Activated CD4-positive, alpha-beta T cell treated with anti-CD3 and anti-CD28 coated beads, Interleukin-2, amount 10 ng/mL, durations not matched to agents 7 days and 5 days (primary cell): ENCODE results near the gene UBN2. TPM values are rescaled to one million over a fixed set of nuclear protein-coding genes. Genes with fewer than 3 reads are reported as not detected.
A peak's percentile ranks its signal among the peaks of the same experiment; 100 is the strongest.

Source experiments
- CTCF ChIA-PET: fragments of 350-600 bp; sonication (Branson Sonifier 250); formaldehyde crosslinking; loops from one replicate; lab custom pipeline; 2021; ENCODE audit warnings: antibody characterized with exemption; lab: Charles Lee
- POLR2A ChIA-PET: fragments of 350-600 bp; sonication (Branson Sonifier 250); formaldehyde crosslinking; loops from one replicate; lab custom pipeline; 2021; ENCODE audit warnings: antibody characterized with exemption; lab: Charles Lee
- DNase-seq: peaks from one replicate; pipeline ENCODE4 v3.0.0-alpha.2; 2020
- H3K27ac Mint-ChIP-seq: one replicate; pipeline ENCODE4 v1.8.0; 2021; ENCODE audit warnings: mild to moderate bottlenecking, moderate library complexity, mixed read lengths
- H3K27me3 Mint-ChIP-seq: one replicate; pipeline ENCODE4 v1.8.0; 2021; ENCODE audit warnings: mixed read lengths
- H3K36me3 Mint-ChIP-seq: one replicate; pipeline ENCODE4 v1.8.0; 2021; ENCODE audit warnings: low read depth, mixed read lengths
- H3K4me1 Mint-ChIP-seq: one replicate; pipeline ENCODE4 v1.8.0; 2021; ENCODE audit warnings: mixed read lengths
- H3K4me3 Mint-ChIP-seq: one replicate; pipeline ENCODE4 v1.8.0; 2021; ENCODE audit warnings: mild to moderate bottlenecking, moderate library complexity, mixed read lengths
- H3K9me3 Mint-ChIP-seq: one replicate; pipeline ENCODE4 v1.8.0; 2021; ENCODE audit warnings: mixed read lengths
- total RNA-seq, 2 experiments: library from RNA; stranded (reverse); gene quantifications; one replicate each; pipeline ENCODE4 v1.2.3, GENCODE V29; 2021

The UBN2 gene
- total RNA-seq, 2 experiments from 2014 or later = 9.5 to 11.8 TPM

DNA sequence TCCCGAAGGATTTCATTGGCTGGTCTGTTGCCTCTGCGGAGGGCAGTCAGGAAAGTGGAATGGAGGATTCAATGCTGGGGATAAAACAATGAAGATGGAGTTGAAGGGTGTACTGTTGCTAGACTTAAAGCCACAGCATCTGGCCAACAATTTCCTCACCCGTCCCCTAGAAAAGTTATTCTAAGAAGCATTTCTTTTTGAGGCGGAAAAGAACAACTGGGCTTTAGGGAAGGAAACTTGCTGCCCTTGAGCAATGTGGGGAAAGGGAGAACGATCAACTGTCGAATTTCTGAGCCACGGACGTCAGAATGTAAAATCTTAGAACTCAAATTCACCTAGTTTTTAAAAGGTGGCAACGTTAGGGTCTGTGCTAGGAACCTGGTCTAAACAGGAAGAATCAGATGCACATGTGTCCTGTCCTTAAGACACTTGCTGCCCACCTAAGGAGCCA, 110.8 kb downstream of the UBN2 start:
- Mint-ChIP-seq H3K4me1 (peaks cover 32% of the 10 kb centered on the region), H3K36me3 (peaks cover 24% of the 10 kb centered on the region)
- POLR2A ChIA-PET = no interaction called here

DNA sequence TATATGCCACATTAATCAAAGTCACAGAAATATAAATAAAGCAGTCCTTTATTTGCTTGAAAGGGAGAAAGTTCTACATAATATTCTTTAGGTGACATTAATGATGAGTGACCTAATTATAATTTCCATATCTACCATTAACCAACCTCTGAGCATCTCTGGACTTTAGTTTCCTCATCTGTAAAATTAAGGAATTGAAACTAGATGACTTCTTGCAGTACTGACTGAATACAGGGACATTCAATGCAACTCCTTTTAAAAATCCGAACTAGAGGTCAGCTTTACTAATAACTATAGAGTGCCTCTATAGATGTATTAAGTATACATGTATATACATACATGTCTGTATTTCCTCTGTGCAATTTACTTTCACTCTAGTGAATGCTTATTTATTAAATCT, 114.0 kb downstream of the UBN2 start:
- H3K4me3 Mint-ChIP-seq = no peak overlapping the region
- ChIA-PET POLR2A (no interaction called here), CTCF (no interaction called here)
- no peak for DNase-seq
- H3K27me3 Mint-ChIP-seq = peaks cover 3% of the 10 kb centered on the region
- no peaks in the 10 kb centered on the region for H3K9me3 Mint-ChIP-seq
- no peak overlapping the region for H3K27ac Mint-ChIP-seq
- H3K36me3 Mint-ChIP-seq = peaks cover 24% of the 10 kb centered on the region
- H3K4me1 Mint-ChIP-seq = peaks cover 27% of the 10 kb centered on the region

More for the DNA sequence above, 110.8 kb downstream of the UBN2 start:
- Mint-ChIP-seq H3K9me3 (peaks cover 4% of the 10 kb centered on the region), H3K27me3 (peaks cover 3% of the 10 kb centered on the region), H3K27ac (peak overlapping the region; percentile 98), H3K4me3 (peak overlapping the region; percentile 94)
- DNase-seq = no peak
- CTCF ChIA-PET = interaction anchor here (0.6 kb wide), 1 partner anchor 84 kb away, joined by 3 read pairs; no protein-coding TSS in a partner anchor

DNA sequence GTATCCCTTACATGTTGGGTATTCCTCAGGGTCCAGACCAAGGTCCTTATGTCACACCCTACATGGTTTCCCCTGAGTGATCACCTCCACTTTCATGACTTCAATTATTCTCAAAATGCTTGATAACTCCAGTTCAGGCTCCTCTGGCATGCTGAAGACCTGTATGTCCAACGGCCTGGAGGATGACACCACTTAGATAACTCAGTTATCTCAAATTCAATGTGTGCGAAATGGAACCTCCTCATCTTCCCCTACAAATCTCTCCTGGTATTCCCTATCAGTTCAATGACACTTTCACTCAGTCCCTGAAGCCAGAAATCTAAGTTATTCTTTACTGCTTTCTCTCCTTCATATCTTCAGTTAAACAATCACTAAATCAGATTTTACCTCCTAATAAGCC, 120.0 kb downstream of the UBN2 start:
- ChIA-PET POLR2A (no interaction called here), CTCF (no interaction called here)
- Mint-ChIP-seq H3K4me1 (peaks cover 7% of the 10 kb centered on the region), H3K36me3 (peaks cover 30% of the 10 kb centered on the region), H3K27me3 (no peaks in the 10 kb centered on the region), H3K4me3 (no peak overlapping the region), H3K9me3 (no peaks in the 10 kb centered on the region), H3K27ac (no peak overlapping the region)
- no peak for DNase-seq

DNA sequence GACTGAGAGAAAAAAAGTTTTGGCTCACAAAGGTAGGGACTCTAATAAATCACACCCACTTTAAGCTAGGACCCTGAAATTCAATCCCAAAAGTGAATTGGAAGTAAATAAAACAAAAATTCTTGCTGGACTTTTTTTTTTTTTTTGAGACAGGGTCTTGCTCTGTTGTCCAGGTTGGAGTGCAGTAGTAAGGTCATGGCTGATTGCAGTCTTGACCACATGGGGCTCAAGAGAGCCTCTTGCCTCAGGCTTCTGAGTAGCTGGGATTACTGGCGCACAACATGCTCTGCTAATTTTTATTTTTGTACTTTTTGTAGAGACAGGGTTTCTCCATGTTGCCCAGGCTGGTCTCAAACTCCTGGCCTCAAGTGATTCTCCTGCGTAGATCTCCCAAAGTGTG, 123.7 kb downstream of the UBN2 start:
- H3K27me3 Mint-ChIP-seq = no peaks in the 10 kb centered on the region
- no peaks in the 10 kb centered on the region for H3K9me3 Mint-ChIP-seq
- H3K27ac Mint-ChIP-seq = no peak overlapping the region
- peaks cover 22% of the 10 kb centered on the region for H3K36me3 Mint-ChIP-seq
- POLR2A ChIA-PET = no interaction called here
- DNase-seq = no peak
- peaks cover 23% of the 10 kb centered on the region for H3K4me1 Mint-ChIP-seq
- no peak overlapping the region for H3K4me3 Mint-ChIP-seq
- CTCF ChIA-PET = interaction anchor here (0.6 to 0.9 kb wide), 3 partner anchors 15 to 84 kb away, joined by 3 to 4 read pairs (median 3); no protein-coding TSS in a partner anchor

DNA sequence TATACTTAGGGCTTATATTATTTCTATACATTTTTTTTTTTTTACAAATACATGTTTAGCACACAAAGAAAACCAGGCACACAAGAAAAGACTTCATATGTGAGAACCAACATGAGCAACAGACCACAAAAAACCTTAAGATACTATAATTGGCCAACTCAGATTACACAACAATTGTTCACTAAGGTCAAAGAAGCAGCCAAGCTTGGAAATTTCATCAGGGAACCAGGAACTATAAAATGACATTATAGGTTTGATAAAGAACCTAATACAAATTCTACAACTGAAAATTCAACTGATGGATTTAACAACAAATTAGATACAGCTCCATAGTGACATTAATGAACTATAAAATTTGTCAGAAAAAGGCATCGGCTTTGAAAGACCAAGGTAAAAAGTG, 124.3 kb downstream of the UBN2 start:
- ChIA-PET CTCF (interaction anchor here (0.9 to 1.2 kb wide), 2 partner anchors 12 to 26 kb away, joined by 3 to 4 read pairs; no protein-coding TSS in a partner anchor), POLR2A (no interaction called here)
- DNase-seq = no peak
- Mint-ChIP-seq H3K27me3 (no peaks in the 10 kb centered on the region), H3K36me3 (peaks cover 21% of the 10 kb centered on the region), H3K9me3 (no peaks in the 10 kb centered on the region), H3K27ac (no peak overlapping the region), H3K4me3 (no peak overlapping the region), H3K4me1 (peaks cover 23% of the 10 kb centered on the region)

Other genes with a start within 250 kb of the UBN2 start
- gene KIAA1549, start 249.8 kb upstream of the UBN2 start, total RNA-seq = under 1 TPM; 0.12 TPM
- gene ZC3HAV1L, start 195.2 kb upstream of the UBN2 start, total RNA-seq = 10 to 100 TPM; 14.9 to 16.5 TPM
- gene ZC3HAV1, start 121.5 kb upstream of the UBN2 start, total RNA-seq = 100 to 1,000 TPM; 124 to 129 TPM
- gene FMC1, start 110.1 kb downstream of the UBN2 start, total RNA-seq = 1 to 10 TPM; 4.0 to 7.8 TPM
- gene LUC7L2, start 128.7 kb downstream of the UBN2 start, total RNA-seq = 100 to 1,000 TPM; 121 to 130 TPM